Osteoblast (primary cell): ENCODE measurements around the gene MCRIP2. TPM values are rescaled to one million over a fixed set of nuclear protein-coding genes. Genes with fewer than 3 reads are reported as not detected.

ENCODE experiments used
- DNase-seq: peaks from one replicate; pipeline ENCODE4 v3.0.0; 2011; ENCODE audit warnings: low spot score, mixed read lengths; ENCODE audit not compliant: insufficient read length; ENCODE audit errors: missing footprints
- H2AFZ ChIP-seq: 2 replicates; pipeline ENCODE4 v1.6.0; 2011; ENCODE audit warnings: mild to moderate bottlenecking, low read length
- H3K27ac ChIP-seq: 2 replicates; pipeline ENCODE4 v1.5.1; 2011; ENCODE audit warnings: mild to moderate bottlenecking, low read depth, low read length, moderate library complexity
- H3K27me3 ChIP-seq: 2 replicates; pipeline ENCODE4 v1.6.0; 2012; ENCODE audit warnings: mild to moderate bottlenecking, control low read depth, inconsistent platforms, low read length, moderate library complexity; ENCODE audit not compliant: insufficient read depth
- H3K36me3 ChIP-seq: 2 replicates; pipeline ENCODE4 v1.5.1; 2011; ENCODE audit warnings: mild to moderate bottlenecking, low read length, control low read depth, moderate library complexity; ENCODE audit not compliant: insufficient read depth
- H3K4me1 ChIP-seq: 2 replicates; pipeline ENCODE4 v1.5.1; 2011; ENCODE audit warnings: mild to moderate bottlenecking, low read length, control low read depth, moderate library complexity; ENCODE audit not compliant: insufficient read depth
- H3K4me2 ChIP-seq: 2 replicates; pipeline ENCODE4 v1.6.0; 2011; ENCODE audit warnings: mild to moderate bottlenecking, low read length; ENCODE audit not compliant: insufficient read depth
- H3K4me3 ChIP-seq: fragments of 200-600 bp; sonication (generic); 3 replicates; pipeline ENCODE4 v1.5.1; 2012; ENCODE audit warnings: mild to moderate bottlenecking, low read length, inconsistent platforms; ENCODE audit not compliant: insufficient read depth
- H3K79me2 ChIP-seq: 2 replicates; pipeline ENCODE4 v1.6.0; 2012; ENCODE audit warnings: mild to moderate bottlenecking, low read length, control low read depth, inconsistent platforms; ENCODE audit not compliant: insufficient read depth
- H3K9me3 ChIP-seq: 2 replicates; pipeline ENCODE4 v1.5.1; 2011; ENCODE audit warnings: low read depth, low read length, control low read depth
- H4K20me1 ChIP-seq: 2 replicates; pipeline ENCODE4 v1.6.0; 2012; ENCODE audit warnings: mild to moderate bottlenecking, low read length, control low read depth; ENCODE audit not compliant: insufficient read depth
- total RNA-seq: library from RNA; depleted of rRNA; stranded (reverse); fragments of >200 nt; gene quantifications from 2 replicates; pipeline ENCODE4 v1.2.3, GENCODE V29; 2012
- TF ChIP-seq, protein P1 (sequence below): IDR thresholded peaks from 2 replicates; pipeline ENCODE4 v1.5.1; 2011; ENCODE audit warnings: mild to moderate bottlenecking, low read depth, low read length, moderate library complexity; ENCODE audit errors: extremely low read depth

Gene MCRIP2
- total RNA-seq, 1 donor = 20.3 TPM

DNA sequence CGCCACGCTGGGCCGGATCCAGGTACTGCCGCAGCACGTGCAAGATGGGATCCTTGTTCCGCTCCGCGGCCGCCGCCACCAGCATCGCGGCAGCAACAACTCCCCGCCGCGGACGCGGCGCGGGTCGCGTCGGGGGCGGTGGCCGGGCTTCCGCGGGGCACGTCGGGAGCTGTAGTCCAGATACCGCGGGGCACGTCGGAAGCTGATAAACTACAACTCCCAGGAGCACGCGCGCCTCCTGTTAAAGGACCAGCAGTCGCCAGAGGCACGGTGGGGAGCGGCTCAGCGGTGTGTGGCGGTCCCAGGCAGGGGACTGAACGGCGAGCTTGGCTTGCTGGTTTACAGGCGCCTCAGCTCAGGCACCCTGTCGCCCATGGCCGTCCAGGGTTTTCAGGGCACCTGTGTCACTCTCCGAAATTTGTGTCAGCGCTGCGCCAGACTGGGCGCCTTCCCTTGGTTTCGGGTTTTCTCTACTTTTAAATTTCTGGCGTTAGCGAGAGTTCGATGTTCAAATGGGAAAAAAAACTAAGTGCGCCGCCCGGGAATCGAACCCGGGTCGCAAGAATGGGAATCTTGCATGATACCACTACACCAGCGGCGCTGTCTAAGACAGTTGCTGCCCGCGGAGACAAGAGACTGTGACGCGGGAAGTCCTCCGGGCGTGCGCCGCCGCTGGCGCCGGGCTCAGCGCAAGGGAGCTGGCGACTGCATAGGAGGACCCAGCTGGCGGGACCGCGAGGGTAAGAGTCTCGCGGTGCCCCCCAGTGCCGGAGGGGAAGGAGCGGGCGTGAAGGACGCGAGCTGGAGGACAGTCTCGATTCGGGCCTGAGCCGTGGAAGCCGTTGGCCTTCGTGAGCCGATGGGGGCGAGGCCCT, 5.2 kb upstream of the MCRIP2 start, which contains the start of gene METTL26:
Gene METTL26, minus strand, starts transcription at position 100 of the 875 bp plus-strand sequence. Its CDS starts 15 bp downstream, at position 85.
- TF ChIP-seq, protein P1, sequence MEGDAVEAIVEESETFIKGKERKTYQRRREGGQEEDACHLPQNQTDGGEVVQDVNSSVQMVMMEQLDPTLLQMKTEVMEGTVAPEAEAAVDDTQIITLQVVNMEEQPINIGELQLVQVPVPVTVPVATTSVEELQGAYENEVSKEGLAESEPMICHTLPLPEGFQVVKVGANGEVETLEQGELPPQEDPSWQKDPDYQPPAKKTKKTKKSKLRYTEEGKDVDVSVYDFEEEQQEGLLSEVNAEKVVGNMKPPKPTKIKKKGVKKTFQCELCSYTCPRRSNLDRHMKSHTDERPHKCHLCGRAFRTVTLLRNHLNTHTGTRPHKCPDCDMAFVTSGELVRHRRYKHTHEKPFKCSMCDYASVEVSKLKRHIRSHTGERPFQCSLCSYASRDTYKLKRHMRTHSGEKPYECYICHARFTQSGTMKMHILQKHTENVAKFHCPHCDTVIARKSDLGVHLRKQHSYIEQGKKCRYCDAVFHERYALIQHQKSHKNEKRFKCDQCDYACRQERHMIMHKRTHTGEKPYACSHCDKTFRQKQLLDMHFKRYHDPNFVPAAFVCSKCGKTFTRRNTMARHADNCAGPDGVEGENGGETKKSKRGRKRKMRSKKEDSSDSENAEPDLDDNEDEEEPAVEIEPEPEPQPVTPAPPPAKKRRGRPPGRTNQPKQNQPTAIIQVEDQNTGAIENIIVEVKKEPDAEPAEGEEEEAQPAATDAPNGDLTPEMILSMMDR = no peak
- DNase-seq = peak; percentile 100
- no peaks in the 10 kb centered on the region for H3K36me3 ChIP-seq
- peak within 1 kb of the TSS; percentile 98 for H3K4me2 ChIP-seq
- H3K79me2 ChIP-seq = peaks cover 14% of the 10 kb centered on the region
- peak within 1 kb of the TSS; percentile 90 for H3K4me3 ChIP-seq
- H3K4me1 ChIP-seq = peaks cover 6% of the 10 kb centered on the region
- H2AFZ ChIP-seq = peak within 1 kb of the TSS; percentile 94
- peak within 1 kb of the TSS; percentile 86 for H3K27ac ChIP-seq
- H3K9me3 ChIP-seq = no peaks in the 10 kb centered on the region
- H4K20me1 ChIP-seq = peaks cover 4% of the 10 kb centered on the region
- no peaks in the 10 kb centered on the region for H3K27me3 ChIP-seq

- TF ChIP-seq, protein P1 = no peak
- DNase-seq = peak; percentile 100
- peaks cover 6% of the 10 kb centered on the region for H3K4me1 ChIP-seq
- H3K79me2 ChIP-seq = peaks cover 14% of the 10 kb centered on the region
- H3K4me2 ChIP-seq = peak overlapping the region; percentile 98
- no peaks in the 10 kb centered on the region for H3K9me3 ChIP-seq
- no peaks in the 10 kb centered on the region for H3K36me3 ChIP-seq
- peak overlapping the region; percentile 94 for H2AFZ ChIP-seq
- H3K27me3 ChIP-seq = no peaks in the 10 kb centered on the region
- H3K4me3 ChIP-seq = peak overlapping the region; percentile 90
- peaks cover 4% of the 10 kb centered on the region for H4K20me1 ChIP-seq
- no peak overlapping the region for H3K27ac ChIP-seq
These were observed 4.3 kb upstream of the MCRIP2 start for GRCh38 chr16:637081-638018.

GRCh38 chr16:638034-638543, 3.5 kb upstream of the MCRIP2 start:
- Histone ChIP-seq H3K36me3 (no peaks in the 10 kb centered on the region), H3K9me3 (no peaks in the 10 kb centered on the region), H3K79me2 (peaks cover 21% of the 10 kb centered on the region), H3K27ac (no peak overlapping the region), H3K4me2 (no peak overlapping the region), H4K20me1 (peaks cover 6% of the 10 kb centered on the region), H3K4me1 (peaks cover 9% of the 10 kb centered on the region), H3K27me3 (no peaks in the 10 kb centered on the region), H3K4me3 (no peak overlapping the region), H2AFZ (no peak overlapping the region)
- TF ChIP-seq, protein P1 = no peak
- no peak for DNase-seq
